ENCODE measurements around the gene ACBD3.

DNA sequence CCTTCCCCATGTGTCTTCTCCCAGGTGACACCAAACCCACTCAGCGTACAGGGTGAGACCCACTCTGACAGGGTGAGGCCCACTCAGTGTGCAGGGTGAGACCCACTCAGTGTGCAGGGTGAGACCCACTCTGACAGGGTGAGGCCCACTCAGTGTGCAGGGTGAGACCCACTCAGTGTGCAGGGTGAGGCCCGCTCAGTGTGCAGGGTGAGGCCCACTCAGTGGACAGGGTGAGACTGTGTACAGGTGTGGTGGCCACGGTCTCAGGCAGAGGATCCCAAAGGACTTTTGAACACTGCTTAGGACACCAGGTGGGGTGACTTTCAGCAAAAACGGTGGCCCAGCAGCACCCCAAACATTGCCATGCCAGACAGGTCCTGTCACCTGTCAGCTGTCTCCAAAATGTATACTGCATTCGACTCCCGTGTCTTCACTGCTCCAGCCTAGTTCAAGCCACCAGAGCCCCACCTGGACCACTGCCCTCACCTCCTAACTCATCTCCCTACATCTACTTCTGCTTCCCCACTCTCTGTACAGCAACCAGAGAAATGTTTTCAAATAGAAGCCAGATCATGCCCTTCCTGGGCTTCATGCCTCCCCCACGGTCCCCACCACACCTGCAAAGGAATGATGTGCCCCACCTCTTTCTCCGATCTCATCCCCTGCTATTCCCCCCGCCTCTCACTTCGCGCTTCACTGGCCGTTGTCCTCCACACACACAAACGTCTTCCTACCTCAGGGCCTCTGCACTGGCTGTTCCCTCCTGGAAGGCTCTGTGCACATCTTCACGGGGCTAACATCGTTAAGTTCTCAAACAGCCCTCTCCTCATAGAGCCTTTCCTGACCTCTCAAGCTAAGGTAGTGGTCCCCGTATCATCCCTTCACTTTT, 52.1 kb downstream of the ACBD3 start:
- TF ChIP-seq, protein P1, sequence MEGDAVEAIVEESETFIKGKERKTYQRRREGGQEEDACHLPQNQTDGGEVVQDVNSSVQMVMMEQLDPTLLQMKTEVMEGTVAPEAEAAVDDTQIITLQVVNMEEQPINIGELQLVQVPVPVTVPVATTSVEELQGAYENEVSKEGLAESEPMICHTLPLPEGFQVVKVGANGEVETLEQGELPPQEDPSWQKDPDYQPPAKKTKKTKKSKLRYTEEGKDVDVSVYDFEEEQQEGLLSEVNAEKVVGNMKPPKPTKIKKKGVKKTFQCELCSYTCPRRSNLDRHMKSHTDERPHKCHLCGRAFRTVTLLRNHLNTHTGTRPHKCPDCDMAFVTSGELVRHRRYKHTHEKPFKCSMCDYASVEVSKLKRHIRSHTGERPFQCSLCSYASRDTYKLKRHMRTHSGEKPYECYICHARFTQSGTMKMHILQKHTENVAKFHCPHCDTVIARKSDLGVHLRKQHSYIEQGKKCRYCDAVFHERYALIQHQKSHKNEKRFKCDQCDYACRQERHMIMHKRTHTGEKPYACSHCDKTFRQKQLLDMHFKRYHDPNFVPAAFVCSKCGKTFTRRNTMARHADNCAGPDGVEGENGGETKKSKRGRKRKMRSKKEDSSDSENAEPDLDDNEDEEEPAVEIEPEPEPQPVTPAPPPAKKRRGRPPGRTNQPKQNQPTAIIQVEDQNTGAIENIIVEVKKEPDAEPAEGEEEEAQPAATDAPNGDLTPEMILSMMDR (IDR thresholded peaks at IDR 0.05): no peak
- TF ChIP-seq POLR2A (IDR thresholded peaks at IDR 0.05): no peak

Data from uterus (tissue), 2 donors.